Measurements from ENCODE around the gene CACNA1F.

The CACNA1F gene

GRCh38 chrX:49225858-49226257 is 7.3 kb downstream of the CACNA1F start:
- Histone ChIP-seq H3K4me1 (ENCODE audit: control insufficient read depth, insufficient read depth, low read length) (no peaks in the 10 kb centered on the region), H3K9me3 (ENCODE audit: control insufficient read depth, low read length) (no peaks in the 10 kb centered on the region)

GRCh38 chrX:49221868-49222267 is 11.3 kb downstream of the CACNA1F start:
- H3K4me3 ChIP-seq (ENCODE audit: low read length): no peak overlapping the region
- no peaks in the 10 kb centered on the region for H3K9me3 ChIP-seq (ENCODE audit: control insufficient read depth, low read length)
- no peak for DNase-seq (ENCODE audit: low read depth)
- peaks cover 40% of the 10 kb centered on the region for H3K27me3 ChIP-seq (replicated peaks; ENCODE audit: control insufficient read depth, insufficient read depth, low read length)
- H3K36me3 ChIP-seq (ENCODE audit: control insufficient read depth, insufficient read depth, low read length, severe bottlenecking): no peaks in the 10 kb centered on the region
- no peaks in the 10 kb centered on the region for H3K4me1 ChIP-seq (ENCODE audit: control insufficient read depth, insufficient read depth, low read length)
- H3K9ac ChIP-seq (ENCODE audit: low read length): no peak overlapping the region

More at GRCh38 chrX:49225858-49226257, 7.3 kb downstream of the CACNA1F start:
- DNase-seq (ENCODE audit: low read depth): no peak
- Histone ChIP-seq H3K36me3 (ENCODE audit: control insufficient read depth, insufficient read depth, low read length, severe bottlenecking) (no peaks in the 10 kb centered on the region), H3K4me3 (ENCODE audit: low read length) (no peak overlapping the region), H3K27me3 (replicated peaks; ENCODE audit: control insufficient read depth, insufficient read depth, low read length) (peaks cover 24% of the 10 kb centered on the region), H3K9ac (ENCODE audit: low read length) (no peak overlapping the region)

GRCh38 chrX:49220100-49220499 is 13.0 kb downstream of the CACNA1F start:
- Histone ChIP-seq H3K9me3 (ENCODE audit: control insufficient read depth, low read length) (no peaks in the 10 kb centered on the region), H3K27me3 (replicated peaks; ENCODE audit: control insufficient read depth, insufficient read depth, low read length) (peaks cover 42% of the 10 kb centered on the region), H3K4me3 (ENCODE audit: low read length) (no peak overlapping the region), H3K36me3 (ENCODE audit: control insufficient read depth, insufficient read depth, low read length, severe bottlenecking) (no peaks in the 10 kb centered on the region), H3K4me1 (ENCODE audit: control insufficient read depth, insufficient read depth, low read length) (no peaks in the 10 kb centered on the region), H3K9ac (ENCODE audit: low read length) (no peak overlapping the region)
- no peak for DNase-seq (ENCODE audit: low read depth)

- no peaks in the 10 kb centered on the region for H3K4me1 ChIP-seq (ENCODE audit: control insufficient read depth, insufficient read depth, low read length)
- H3K27me3 ChIP-seq (replicated peaks; ENCODE audit: control insufficient read depth, insufficient read depth, low read length): peaks cover 51% of the 10 kb centered on the region
- H3K36me3 ChIP-seq (ENCODE audit: control insufficient read depth, insufficient read depth, low read length, severe bottlenecking): no peaks in the 10 kb centered on the region
- no peak overlapping the region for H3K4me3 ChIP-seq (ENCODE audit: low read length)
- no peak overlapping the region for H3K9ac ChIP-seq (ENCODE audit: low read length)
- no peak for DNase-seq (ENCODE audit: low read depth)
- no peaks in the 10 kb centered on the region for H3K9me3 ChIP-seq (ENCODE audit: control insufficient read depth, low read length)
Observed at GRCh38 chrX:49214996-49215526, 18.1 kb downstream of the CACNA1F start.

- H3K9me3 ChIP-seq (ENCODE audit: control insufficient read depth, low read length): no peaks in the 10 kb centered on the region
- no peaks in the 10 kb centered on the region for H3K4me1 ChIP-seq (ENCODE audit: control insufficient read depth, insufficient read depth, low read length)
- peaks cover 46% of the 10 kb centered on the region for H3K27me3 ChIP-seq (replicated peaks; ENCODE audit: control insufficient read depth, insufficient read depth, low read length)
- H3K36me3 ChIP-seq (ENCODE audit: control insufficient read depth, insufficient read depth, low read length, severe bottlenecking): no peaks in the 10 kb centered on the region
- H3K9ac ChIP-seq (ENCODE audit: low read length): no peak overlapping the region
- no peak for DNase-seq (ENCODE audit: low read depth)
- no peak overlapping the region for H3K4me3 ChIP-seq (ENCODE audit: low read length)
Observed at GRCh38 chrX:49214416-49214815, 18.7 kb downstream of the CACNA1F start.

- no peak overlapping the region for H3K4me3 ChIP-seq (ENCODE audit: low read length)
- H3K27me3 ChIP-seq (replicated peaks; ENCODE audit: control insufficient read depth, insufficient read depth, low read length): peaks cover 42% of the 10 kb centered on the region
- no peaks in the 10 kb centered on the region for H3K4me1 ChIP-seq (ENCODE audit: control insufficient read depth, insufficient read depth, low read length)
- no peaks in the 10 kb centered on the region for H3K36me3 ChIP-seq (ENCODE audit: control insufficient read depth, insufficient read depth, low read length, severe bottlenecking)
- no peak overlapping the region for H3K9ac ChIP-seq (ENCODE audit: low read length)
- no peak for DNase-seq (ENCODE audit: low read depth)
- H3K9me3 ChIP-seq (ENCODE audit: control insufficient read depth, low read length): no peaks in the 10 kb centered on the region
Observed at GRCh38 chrX:49212861-49213260, 20.3 kb downstream of the CACNA1F start.

- Histone ChIP-seq H3K27me3 (replicated peaks; ENCODE audit: control insufficient read depth, insufficient read depth, low read length) (peaks cover 40% of the 10 kb centered on the region), H3K4me3 (ENCODE audit: low read length) (no peak overlapping the region), H3K9me3 (ENCODE audit: control insufficient read depth, low read length) (no peaks in the 10 kb centered on the region), H3K9ac (ENCODE audit: low read length) (no peak overlapping the region), H3K36me3 (ENCODE audit: control insufficient read depth, insufficient read depth, low read length, severe bottlenecking) (no peaks in the 10 kb centered on the region), H3K4me1 (ENCODE audit: control insufficient read depth, insufficient read depth, low read length) (no peaks in the 10 kb centered on the region)
- DNase-seq (ENCODE audit: low read depth): no peak
Observed at GRCh38 chrX:49212209-49212608, 20.9 kb downstream of the CACNA1F start.

GRCh38 chrX:49211074-49211473 is 22.1 kb downstream of the CACNA1F start:
- Histone ChIP-seq H3K4me1 (ENCODE audit: control insufficient read depth, insufficient read depth, low read length) (no peaks in the 10 kb centered on the region), H3K9me3 (ENCODE audit: control insufficient read depth, low read length) (no peaks in the 10 kb centered on the region), H3K9ac (ENCODE audit: low read length) (no peak overlapping the region), H3K27me3 (replicated peaks; ENCODE audit: control insufficient read depth, insufficient read depth, low read length) (peaks cover 33% of the 10 kb centered on the region), H3K4me3 (ENCODE audit: low read length) (no peak overlapping the region), H3K36me3 (ENCODE audit: control insufficient read depth, insufficient read depth, low read length, severe bottlenecking) (no peaks in the 10 kb centered on the region)
- DNase-seq (ENCODE audit: low read depth): no peak

- no peaks in the 10 kb centered on the region for H3K9me3 ChIP-seq (ENCODE audit: control insufficient read depth, low read length)
- H3K4me1 ChIP-seq (ENCODE audit: control insufficient read depth, insufficient read depth, low read length): no peaks in the 10 kb centered on the region
- H3K9ac ChIP-seq (ENCODE audit: low read length): no peak overlapping the region
- H3K27me3 ChIP-seq (replicated peaks; ENCODE audit: control insufficient read depth, insufficient read depth, low read length): peaks cover 31% of the 10 kb centered on the region
- no peak for DNase-seq (ENCODE audit: low read depth)
- no peak overlapping the region for H3K4me3 ChIP-seq (ENCODE audit: low read length)
- H3K36me3 ChIP-seq (ENCODE audit: control insufficient read depth, insufficient read depth, low read length, severe bottlenecking): no peaks in the 10 kb centered on the region
Observed at GRCh38 chrX:49210406-49210805, 22.7 kb downstream of the CACNA1F start.

- peaks cover 38% of the 10 kb centered on the region for H3K27me3 ChIP-seq (replicated peaks; ENCODE audit: control insufficient read depth, insufficient read depth, low read length)
- H3K9ac ChIP-seq (ENCODE audit: low read length): no peak overlapping the region
- no peaks in the 10 kb centered on the region for H3K9me3 ChIP-seq (ENCODE audit: control insufficient read depth, low read length)
- H3K36me3 ChIP-seq (ENCODE audit: control insufficient read depth, insufficient read depth, low read length, severe bottlenecking): no peaks in the 10 kb centered on the region
- H3K4me3 ChIP-seq (ENCODE audit: low read length): no peak overlapping the region
- DNase-seq (ENCODE audit: low read depth): no peak
- no peaks in the 10 kb centered on the region for H3K4me1 ChIP-seq (ENCODE audit: control insufficient read depth, insufficient read depth, low read length)
Observed at GRCh38 chrX:49209434-49210251, 23.5 kb downstream of the CACNA1F start.

GRCh38 chrX:49208399-49208798 is 24.7 kb downstream of the CACNA1F start:
- H3K4me1 ChIP-seq (ENCODE audit: control insufficient read depth, insufficient read depth, low read length): no peaks in the 10 kb centered on the region
- no peaks in the 10 kb centered on the region for H3K36me3 ChIP-seq (ENCODE audit: control insufficient read depth, insufficient read depth, low read length, severe bottlenecking)
- no peak overlapping the region for H3K9ac ChIP-seq (ENCODE audit: low read length)
- no peak overlapping the region for H3K4me3 ChIP-seq (ENCODE audit: low read length)
- H3K9me3 ChIP-seq (ENCODE audit: control insufficient read depth, low read length): no peaks in the 10 kb centered on the region
- H3K27me3 ChIP-seq (replicated peaks; ENCODE audit: control insufficient read depth, insufficient read depth, low read length): peaks cover 39% of the 10 kb centered on the region
- no peak for DNase-seq (ENCODE audit: low read depth)

Data from adipocyte (in vitro differentiated cells).